Endothelial cell (in vitro differentiated cells): Measurements from ENCODE around the gene SLC19A1. TPM values are rescaled to one million over a fixed set of nuclear protein-coding genes. Genes with fewer than 3 reads are reported as not detected.

Source experiments
- DNase-seq: peaks from one replicate; pipeline ENCODE4 v3.0.0; 2021; ENCODE audit warnings: low spot score
- H3K27ac Mint-ChIP-seq: one replicate; pipeline ENCODE4 v1.8.0; 2021; ENCODE audit warnings: mixed read lengths, inconsistent platforms; ENCODE audit not compliant: unreplicated experiment
- H3K27me3 Mint-ChIP-seq: one replicate; pipeline ENCODE4 v1.8.0; 2021; ENCODE audit warnings: mild to moderate bottlenecking, moderate library complexity, mixed read lengths, inconsistent platforms; ENCODE audit not compliant: unreplicated experiment
- H3K36me3 Mint-ChIP-seq: one replicate; pipeline ENCODE4 v1.8.0; 2021; ENCODE audit warnings: mild to moderate bottlenecking, low read depth, mixed read lengths, inconsistent platforms; ENCODE audit not compliant: unreplicated experiment
- H3K4me1 Mint-ChIP-seq: one replicate; pipeline ENCODE4 v1.8.0; 2021; ENCODE audit warnings: mild to moderate bottlenecking, mixed read lengths, inconsistent platforms; ENCODE audit not compliant: unreplicated experiment
- H3K4me3 Mint-ChIP-seq: one replicate; pipeline ENCODE4 v1.8.0; 2021; ENCODE audit warnings: mild to moderate bottlenecking, mixed read lengths, inconsistent platforms; ENCODE audit not compliant: unreplicated experiment
- H3K9me3 Mint-ChIP-seq: one replicate; pipeline ENCODE4 v1.8.0; 2021; ENCODE audit warnings: mixed read lengths, inconsistent platforms; ENCODE audit not compliant: unreplicated experiment
- CTCF ChIP-seq: fragments of 200-600 bp; sonication (generic); IDR thresholded peaks from one replicate; pipeline ENCODE4 v1.5.0; 2021; ENCODE audit warnings: antibody characterized with exemption; ENCODE audit not compliant: unreplicated experiment
- total RNA-seq: library from RNA; stranded (reverse); fragmentation: NEBNext Ultra II Directional; extraction: Animal tissue kit (Norgen Biotek cat#: 25700); gene quantifications from one replicate; pipeline ENCODE4 v1.2.1, GENCODE V29; 2021; ENCODE audit not compliant: unreplicated experiment

The SLC19A1 gene
- total RNA-seq, 1 donor from 2014 or later = 27.1 TPM

GRCh38 chr21:45554477-45555175, 12.4 kb upstream of the SLC19A1 start:
- peak overlapping the region; percentile 88 for H3K4me3 Mint-ChIP-seq
- peaks cover 21% of the 10 kb centered on the region for H3K4me1 Mint-ChIP-seq
- no peaks in the 10 kb centered on the region for H3K36me3 Mint-ChIP-seq
- H3K9me3 Mint-ChIP-seq = no peaks in the 10 kb centered on the region
- peaks cover 5% of the 10 kb centered on the region for H3K27me3 Mint-ChIP-seq
- peak; percentile 94 for DNase-seq
- TF ChIP-seq CTCF = peak; percentile 86
- peak overlapping the region; percentile 67 for H3K27ac Mint-ChIP-seq

GRCh38 chr21:45552696-45553391, 10.6 kb upstream of the SLC19A1 start:
- no peak for DNase-seq
- Mint-ChIP-seq H3K36me3 (no peaks in the 10 kb centered on the region), H3K9me3 (no peaks in the 10 kb centered on the region), H3K27me3 (peaks cover 5% of the 10 kb centered on the region), H3K4me3 (no peak overlapping the region), H3K27ac (no peak overlapping the region), H3K4me1 (peaks cover 21% of the 10 kb centered on the region)
- no peak for TF ChIP-seq CTCF

GRCh38 chr21:45551783-45552695, 9.8 kb upstream of the SLC19A1 start:
- H3K27ac Mint-ChIP-seq = peak overlapping the region; percentile 94
- peaks cover 21% of the 10 kb centered on the region for H3K4me1 Mint-ChIP-seq
- no peak for DNase-seq
- no peak for TF ChIP-seq CTCF
- no peaks in the 10 kb centered on the region for H3K9me3 Mint-ChIP-seq
- no peaks in the 10 kb centered on the region for H3K36me3 Mint-ChIP-seq
- no peak overlapping the region for H3K4me3 Mint-ChIP-seq
- H3K27me3 Mint-ChIP-seq = peaks cover 5% of the 10 kb centered on the region

- TF ChIP-seq CTCF = no peak
- peaks cover 21% of the 10 kb centered on the region for H3K4me1 Mint-ChIP-seq
- no peaks in the 10 kb centered on the region for H3K36me3 Mint-ChIP-seq
- no peaks in the 10 kb centered on the region for H3K9me3 Mint-ChIP-seq
- H3K27me3 Mint-ChIP-seq = peaks cover 5% of the 10 kb centered on the region
- H3K27ac Mint-ChIP-seq = peak overlapping the region; percentile 94
- peak overlapping the region; percentile 22 for H3K4me3 Mint-ChIP-seq
- DNase-seq = no peak
Measured at GRCh38 chr21:45551316-45551715, 9.1 kb upstream of the SLC19A1 start.
